GM12873 (cell line): ENCODE data around the gene AKAP7.

ENCODE experiments used
- CTCF ChIP-seq: IDR thresholded peaks from 2 replicates; pipeline ENCODE4 v1.5.1; 2012; ENCODE audit warnings: low read depth, mild to moderate bottlenecking, moderate library complexity, low read length, control low read depth; ENCODE audit not compliant: insufficient read depth; ENCODE audit errors: missing control alignments

The AKAP7 gene

GRCh38 chr6:131255911-131256310 lies 120.6 kb downstream of the AKAP7 start:
- TF ChIP-seq CTCF, result no peak

GRCh38 chr6:131257104-131257503 lies 121.8 kb downstream of the AKAP7 start:
- TF ChIP-seq CTCF, result no peak

GRCh38 chr6:131258010-131258652 lies 122.9 kb downstream of the AKAP7 start:
- TF ChIP-seq CTCF, result no peak

GRCh38 chr6:131258816-131259476 lies 123.7 kb downstream of the AKAP7 start:
- no peak for TF ChIP-seq CTCF

- no peak for TF ChIP-seq CTCF
Measured at GRCh38 chr6:131262060-131262459, 126.8 kb downstream of the AKAP7 start.

- no peak for TF ChIP-seq CTCF
Measured at GRCh38 chr6:131265939-131266338, 130.7 kb downstream of the AKAP7 start.

- no peak for TF ChIP-seq CTCF
Measured at GRCh38 chr6:131268303-131268702, 133.0 kb downstream of the AKAP7 start.
